ENCODE data around the gene NIN. TPM values are rescaled to one million over a fixed set of nuclear protein-coding genes. Genes with fewer than 3 reads are reported as not detected.

Gene NIN
- total RNA-seq, 1 donor from 2014 or later = 25.2 TPM

GRCh38 chr14:50796390-50796789 is 34.6 kb downstream of the NIN start:
- no peaks in the 10 kb centered on the region for H3K4me1 ChIP-seq
- no peak overlapping the region for H3K27ac ChIP-seq
- no peak for DNase-seq (ENCODE audit: low spot score in 2 of 2)
- no peaks in the 10 kb centered on the region for H3K27me3 ChIP-seq
- no peaks in the 10 kb centered on the region for H3K9me3 ChIP-seq
- intact Hi-C loops (cut with DNase I) = no loop called here
- no peak for TF ChIP-seq CTCF (IDR thresholded peaks at IDR 0.05)
- H3K4me3 ChIP-seq = no peak overlapping the region
- peaks cover 0 to 3% of the 10 kb centered on the region in 2 donors for H3K36me3 ChIP-seq

- DNase-seq (ENCODE audit: low spot score in 2 of 2) = no peak
- TF ChIP-seq CTCF (IDR thresholded peaks at IDR 0.05) = no peak
- Histone ChIP-seq H3K4me3 (no peak overlapping the region), H3K9me3 (no peaks in the 10 kb centered on the region), H3K36me3 (peaks cover 0 to 3% of the 10 kb centered on the region in 2 donors), H3K27ac (no peak overlapping the region), H3K4me1 (no peaks in the 10 kb centered on the region), H3K27me3 (no peaks in the 10 kb centered on the region)
- intact Hi-C loops (cut with DNase I) = no loop called here
Observed at GRCh38 chr14:50795909-50796308, 35.1 kb downstream of the NIN start.

- intact Hi-C loops (cut with DNase I) = no loop called here
- Histone ChIP-seq H3K9me3 (no peaks in the 10 kb centered on the region), H3K27ac (no peak overlapping the region), H3K27me3 (no peaks in the 10 kb centered on the region), H3K36me3 (peaks cover 0 to 4% of the 10 kb centered on the region in 2 donors), H3K4me1 (no peaks in the 10 kb centered on the region), H3K4me3 (no peak overlapping the region)
- no peak for DNase-seq (ENCODE audit: low spot score in 2 of 2)
- no peak for TF ChIP-seq CTCF (IDR thresholded peaks at IDR 0.05)
Observed at GRCh38 chr14:50795142-50795541, 35.8 kb downstream of the NIN start.

GRCh38 chr14:50794068-50794645 is 36.8 kb downstream of the NIN start:
- H3K9me3 ChIP-seq = no peaks in the 10 kb centered on the region
- no peaks in the 10 kb centered on the region for H3K4me1 ChIP-seq
- no peak overlapping the region for H3K27ac ChIP-seq
- intact Hi-C loops (cut with DNase I) = no loop called here
- no peak for DNase-seq (ENCODE audit: low spot score in 2 of 2)
- H3K27me3 ChIP-seq = no peaks in the 10 kb centered on the region
- TF ChIP-seq CTCF (IDR thresholded peaks at IDR 0.05) = no peak
- H3K36me3 ChIP-seq = peaks cover 0 to 8% of the 10 kb centered on the region in 2 donors
- H3K4me3 ChIP-seq = no peak overlapping the region

GRCh38 chr14:50792634-50793068 is 38.3 kb downstream of the NIN start:
- intact Hi-C loops (cut with DNase I) = no loop called here
- no peak for DNase-seq (ENCODE audit: low spot score in 2 of 2)
- TF ChIP-seq CTCF (IDR thresholded peaks at IDR 0.05) = no peak
- peaks cover 4 to 6% of the 10 kb centered on the region in 2 donors for H3K36me3 ChIP-seq
- no peaks in the 10 kb centered on the region for H3K9me3 ChIP-seq
- H3K27ac ChIP-seq = no peak overlapping the region
- H3K27me3 ChIP-seq = no peaks in the 10 kb centered on the region
- H3K4me1 ChIP-seq = no peaks in the 10 kb centered on the region
- H3K4me3 ChIP-seq = no peak overlapping the region

- no peak overlapping the region for H3K27ac ChIP-seq
- intact Hi-C loops (cut with DNase I) = no loop called here
- H3K9me3 ChIP-seq = no peaks in the 10 kb centered on the region
- no peak for TF ChIP-seq CTCF (IDR thresholded peaks at IDR 0.05)
- no peak for DNase-seq (ENCODE audit: low spot score in 2 of 2)
- no peak overlapping the region for H3K4me3 ChIP-seq
- peaks cover 4 to 6% of the 10 kb centered on the region in 2 donors for H3K36me3 ChIP-seq
- no peaks in the 10 kb centered on the region for H3K27me3 ChIP-seq
- H3K4me1 ChIP-seq = no peaks in the 10 kb centered on the region
Observed at GRCh38 chr14:50792051-50792477, 38.9 kb downstream of the NIN start.

All from ascending aorta (tissue), 2 donors.